GM12801 (cell line): ENCODE data around the gene MED6.

Experiments used
- CTCF ChIP-seq: IDR thresholded peaks from one replicate; pipeline ENCODE4 v1.5.1; 2011; ENCODE audit warnings: control low read depth; ENCODE audit not compliant: insufficient read length; ENCODE audit errors: extremely low read depth

Gene MED6

GRCh38 chr14:70619708-70620107 lies 19.3 kb upstream of the MED6 start:
- no peak for TF ChIP-seq CTCF

GRCh38 chr14:70618314-70618713 lies 17.9 kb upstream of the MED6 start:
- TF ChIP-seq CTCF = no peak

GRCh38 chr14:70616646-70617045 lies 16.2 kb upstream of the MED6 start:
- no peak for TF ChIP-seq CTCF

GRCh38 chr14:70611216-70611615 lies 10.8 kb upstream of the MED6 start:
- TF ChIP-seq CTCF = no peak

GRCh38 chr14:70602254-70602653 lies 1.8 kb upstream of the MED6 start:
- TF ChIP-seq CTCF = no peak

GRCh38 chr14:70601162-70601561 lies 707 bp upstream of the MED6 start:
- no peak for TF ChIP-seq CTCF

GRCh38 chr14:70599345-70599744 lies 1.1 kb downstream of the MED6 start:
- TF ChIP-seq CTCF = no peak

- no peak for TF ChIP-seq CTCF
Observed at GRCh38 chr14:70597731-70598130, 2.7 kb downstream of the MED6 start.
